Measurements from ENCODE around the gene ZNF319.

Gene ZNF319

GRCh38 chr16:57956270-57956808, 44.1 kb downstream of the ZNF319 start:
- no peak for DNase-seq (ENCODE audit: low spot score)

GRCh38 chr16:57955572-57956188, 44.8 kb downstream of the ZNF319 start:
- DNase-seq (ENCODE audit: low spot score), result no peak

GRCh38 chr16:57953857-57954256, 46.6 kb downstream of the ZNF319 start:
- DNase-seq (ENCODE audit: low spot score), result no peak

DNA sequence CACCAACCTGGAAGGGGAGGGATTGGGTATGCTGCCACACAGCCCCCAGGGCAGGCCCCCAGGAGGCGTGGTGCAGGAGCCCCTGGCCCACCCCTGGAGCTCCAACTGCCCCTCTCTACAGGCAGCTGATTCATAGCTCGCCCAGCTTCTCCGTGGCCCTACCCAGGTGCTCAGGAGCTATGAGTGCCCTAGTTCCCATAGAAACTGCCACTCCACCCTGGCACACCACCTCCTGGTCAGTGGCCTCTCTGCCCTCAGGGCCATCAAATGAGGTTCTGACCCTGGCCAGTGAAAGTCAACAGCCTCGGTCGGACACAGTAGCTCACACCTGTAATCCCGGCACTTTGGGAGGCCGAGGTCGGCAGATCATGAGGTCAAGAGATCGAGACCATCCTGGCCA, 47.6 kb downstream of the ZNF319 start:
- DNase-seq (ENCODE audit: low spot score), result no peak

GRCh38 chr16:57951204-57951960, 49.1 kb downstream of the ZNF319 start:
- no peak for DNase-seq (ENCODE audit: low spot score)

GRCh38 chr16:57950382-57950781, 50.1 kb downstream of the ZNF319 start:
- no peak for DNase-seq (ENCODE audit: low spot score)

DNA sequence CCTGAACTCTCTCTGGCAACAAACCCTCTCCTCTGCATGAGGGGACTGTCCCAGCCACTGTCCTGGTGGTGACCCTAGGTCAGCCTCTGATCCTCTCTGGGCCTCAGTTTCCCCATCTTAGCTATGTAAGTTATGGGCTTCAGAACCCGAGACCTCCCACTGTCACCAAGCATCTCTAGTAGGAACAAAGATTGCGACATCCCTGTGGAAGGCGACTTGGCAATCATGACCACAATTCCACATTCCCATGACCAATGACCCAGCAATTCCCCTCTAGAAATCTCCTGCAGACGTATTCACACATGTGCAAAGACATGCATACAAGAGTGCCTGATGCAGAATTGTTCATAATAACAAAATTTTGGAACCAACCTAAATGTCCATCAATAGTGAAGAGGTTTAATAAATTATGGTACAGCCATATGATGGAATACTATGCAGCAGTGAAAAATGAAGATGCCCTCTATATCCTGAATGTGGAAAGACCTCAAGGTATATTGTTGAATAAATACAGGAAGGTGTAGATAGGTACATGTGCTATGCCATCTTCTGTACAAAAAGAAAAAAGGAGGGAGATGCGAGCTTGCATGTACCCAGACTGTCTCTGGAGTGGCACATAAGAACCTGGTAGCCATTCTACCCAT, 50.8 kb downstream of the ZNF319 start:
- DNase-seq (ENCODE audit: low spot score), result no peak

DNA sequence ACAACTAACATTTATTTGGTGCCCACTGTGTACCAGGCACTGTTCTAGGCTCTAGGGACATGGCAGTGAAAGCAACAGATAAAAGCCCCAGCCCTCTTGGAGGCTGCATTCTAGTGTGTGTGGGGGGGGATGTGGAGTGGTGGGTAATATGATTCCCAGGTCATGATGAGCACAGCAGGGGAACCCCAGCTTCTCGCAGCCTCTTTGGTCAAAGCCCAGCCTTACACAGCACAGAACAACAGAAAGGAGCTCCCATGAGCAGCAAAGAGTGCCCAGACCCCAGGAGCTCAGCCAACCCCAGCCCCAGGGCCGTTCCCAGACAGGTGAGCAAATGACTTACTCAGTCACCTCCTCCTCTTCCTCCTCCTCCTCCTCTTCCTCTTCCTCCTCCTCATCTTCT, 51.5 kb downstream of the ZNF319 start:
- DNase-seq (ENCODE audit: low spot score), result no peak

- no peak for DNase-seq (ENCODE audit: low spot score)
These were observed 52.4 kb downstream of the ZNF319 start for GRCh38 chr16:57948027-57948426.

DNA sequence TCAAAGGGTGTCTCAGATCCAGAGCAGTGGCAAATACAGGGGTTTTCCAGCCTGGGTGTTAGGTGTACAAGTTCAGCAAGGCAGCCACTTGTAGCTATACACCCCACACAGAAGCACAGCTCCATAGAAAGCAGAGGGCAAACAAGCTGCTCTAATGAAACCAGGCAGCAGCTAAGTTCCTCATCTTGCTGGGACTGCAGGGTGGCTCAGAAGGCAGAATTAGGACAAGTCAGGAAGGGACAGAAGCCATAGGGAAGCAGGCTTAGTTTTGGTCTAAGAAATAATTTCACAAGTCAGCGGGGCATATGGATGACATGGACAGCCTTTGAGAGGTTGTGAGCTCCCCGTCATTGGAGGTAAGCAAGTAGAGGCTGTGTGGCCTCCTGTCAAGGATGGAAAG, 53.2 kb downstream of the ZNF319 start:
- no peak for DNase-seq (ENCODE audit: low spot score)

DNA sequence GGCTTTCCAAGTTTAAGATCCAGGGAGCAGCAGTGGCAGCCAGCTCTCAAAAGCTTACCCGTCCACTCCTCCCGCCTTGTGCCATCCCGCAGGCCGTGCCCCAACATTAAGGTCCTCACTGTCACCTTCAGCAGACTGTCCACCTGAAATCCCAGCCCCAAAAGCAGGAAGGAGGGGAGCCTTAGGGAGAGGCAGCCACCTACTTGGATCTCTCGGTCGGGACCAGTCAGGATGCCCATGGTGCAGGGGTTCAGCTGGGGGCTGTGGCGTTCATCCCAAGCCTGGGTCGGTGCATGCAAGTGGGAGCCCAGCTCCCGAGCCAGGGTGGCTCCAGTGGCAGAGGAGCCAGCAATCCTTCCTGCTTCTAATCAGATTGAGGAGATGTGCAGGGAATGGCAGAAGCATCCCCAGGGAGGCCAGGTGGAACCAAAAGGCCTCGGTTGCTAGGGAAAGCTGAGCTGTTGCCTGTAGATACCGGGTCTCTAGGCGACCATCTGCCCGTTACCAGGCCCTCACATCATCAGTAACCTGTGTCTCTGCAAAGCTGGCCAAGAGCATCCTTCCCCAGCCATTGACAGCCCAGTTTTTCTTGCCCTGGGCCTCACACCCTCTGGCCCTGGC, 54.2 kb downstream of the ZNF319 start:
- DNase-seq (ENCODE audit: low spot score), result no peak

DNA sequence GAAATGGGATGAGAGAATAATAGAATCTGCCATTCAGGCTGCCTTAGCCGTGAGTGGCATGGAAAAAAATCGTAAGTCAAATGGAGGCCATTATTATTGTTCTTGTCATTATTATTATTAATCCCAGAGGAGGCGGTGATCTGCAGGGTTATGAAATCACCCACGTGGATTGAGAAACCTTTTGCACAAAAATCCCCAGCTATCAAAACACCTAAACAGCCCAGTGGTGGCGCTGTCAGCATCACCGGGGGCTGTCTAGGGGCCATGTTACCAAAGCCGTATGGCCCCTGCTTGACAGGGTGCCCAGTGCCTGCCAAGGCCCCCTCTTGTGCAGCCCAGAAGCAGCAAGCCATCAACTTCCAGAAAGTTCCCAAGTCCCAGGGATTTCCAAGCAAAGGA, 54.7 kb downstream of the ZNF319 start:
- DNase-seq (ENCODE audit: low spot score), result no peak

DNA sequence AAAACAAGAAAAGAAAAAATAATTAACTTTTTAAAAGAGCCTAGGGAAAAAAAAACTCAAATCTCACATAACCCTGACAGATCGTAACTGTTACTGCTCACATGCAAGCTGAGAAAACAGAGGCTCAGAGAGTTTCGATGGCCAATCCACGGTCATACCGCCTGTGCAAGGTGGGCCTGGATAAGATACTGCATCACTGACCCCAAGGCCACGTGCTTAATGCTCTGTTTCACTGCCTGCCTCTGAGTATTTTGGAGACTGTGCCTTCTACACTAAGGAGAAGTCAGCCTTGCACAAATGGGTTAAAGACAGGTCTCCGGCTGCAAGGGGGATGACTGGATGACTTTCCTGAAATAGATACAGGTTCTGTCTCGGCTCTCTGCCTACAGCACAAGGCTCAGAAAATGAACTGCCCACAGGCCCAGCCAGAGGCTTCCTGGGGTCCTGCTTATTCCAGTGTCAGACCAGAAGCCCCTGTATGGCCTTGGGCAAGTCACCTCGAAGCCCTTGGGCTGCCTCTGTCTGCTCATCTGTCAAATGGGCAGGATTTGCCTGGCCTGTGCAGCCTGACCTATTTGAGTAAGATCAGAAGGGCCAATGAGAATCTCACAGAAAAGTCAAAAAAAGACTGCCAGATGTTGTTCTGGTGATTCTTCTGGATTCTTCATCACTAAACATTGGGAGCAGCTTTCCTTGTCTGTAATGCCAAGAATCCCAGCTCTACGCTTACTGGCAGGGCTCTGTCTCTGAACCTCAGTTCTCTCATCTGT, 55.3 kb downstream of the ZNF319 start:
- DNase-seq (ENCODE audit: low spot score), result no peak
